WTC11 (cell line): ENCODE results near the gene CDSN. TPM values are rescaled to one million over a fixed set of nuclear protein-coding genes. Genes with fewer than 3 reads are reported as not detected.

Source experiments
- ATAC-seq: fragments of 200-7000 bp; cut with Tn5 transposase; 2 replicates; pipeline ENCODE4 v1.10.0; 2021; ENCODE audit warnings: mild to moderate bottlenecking, moderate library complexity
- CTCF ChIA-PET: fragments of 300-600 bp; sonication (Branson Sonifier 250); formaldehyde crosslinking; loops from one replicate; lab custom pipeline; 2021; ENCODE audit warnings: antibody characterized with exemption; lab: Charles Lee
- POLR2A ChIA-PET: fragments of 350-600 bp; sonication (Branson Sonifier 250); formaldehyde crosslinking; loops from one replicate; lab custom pipeline; 2021; ENCODE audit warnings: antibody characterized with exemption; lab: Charles Lee
- DNase-seq: peaks from one replicate; pipeline ENCODE4 v3.0.0; 2021; ENCODE audit warnings: low spot score
- H3K27ac Mint-ChIP-seq: 2 replicates; pipeline ENCODE4 v1.8.0; 2021; ENCODE audit warnings: mixed read lengths
- H3K27me3 Mint-ChIP-seq: 2 replicates; pipeline ENCODE4 v1.8.0; 2021; ENCODE audit warnings: low read depth, mild to moderate bottlenecking, moderate library complexity, mixed read lengths
- H3K36me3 Mint-ChIP-seq: 2 replicates; pipeline ENCODE4 v1.8.0; 2021; ENCODE audit warnings: mixed read lengths
- H3K4me1 Mint-ChIP-seq: 2 replicates; pipeline ENCODE4 v1.8.0; 2022; ENCODE audit warnings: mixed read lengths
- H3K4me3 Mint-ChIP-seq: 2 replicates; pipeline ENCODE4 v1.8.0; 2021; ENCODE audit warnings: mild to moderate bottlenecking, moderate library complexity, mixed read lengths
- H3K9me3 Mint-ChIP-seq: 2 replicates; pipeline ENCODE4 v1.8.0; 2021; ENCODE audit warnings: mixed read lengths
- ATF1 ChIP-seq: sonication (generic); formaldehyde crosslinking; IDR thresholded peaks from 2 replicates; pipeline ENCODE4 v1.8.1; 2023; ENCODE audit warnings: mild to moderate bottlenecking, moderate library complexity, missing genetic modification reagents
- ATF6 ChIP-seq: sonication (generic); formaldehyde crosslinking; IDR thresholded peaks from 2 replicates; pipeline ENCODE4 v1.8.1; 2023; ENCODE audit warnings: mild to moderate bottlenecking, missing genetic modification reagents
- CDX4 ChIP-seq: fragments of 250-450 bp; sonication (Bioruptor Pico); IDR thresholded peaks from 2 replicates; pipeline ENCODE4 v1.9.0; 2021; ENCODE audit warnings: moderate library complexity, mild to moderate bottlenecking, inconsistent platforms, borderline replicate concordance
- CREB1 ChIP-seq: sonication (generic); formaldehyde crosslinking; IDR thresholded peaks from 2 replicates; pipeline ENCODE4 v1.8.0; 2023; ENCODE audit warnings: mild to moderate bottlenecking, missing genetic modification reagents
- CTCF ChIP-seq: fragments of 200-600 bp; IDR thresholded peaks from 2 replicates; pipeline ENCODE4 v1.8.0; 2022; ENCODE audit warnings: antibody characterized with exemption
- ERG ChIP-seq: fragments of 250-450 bp; sonication (Bioruptor Pico); IDR thresholded peaks from 2 replicates; pipeline ENCODE4 v1.8.0; 2021; ENCODE audit warnings: mild to moderate bottlenecking
- ESRRA ChIP-seq: sonication (generic); formaldehyde crosslinking; IDR thresholded peaks from 2 replicates; pipeline ENCODE4 v1.8.1; 2022; ENCODE audit warnings: mild to moderate bottlenecking, missing genetic modification reagents, borderline replicate concordance
- GTF2I ChIP-seq: fragments of 250-450 bp; sonication (Bioruptor Pico); conservative IDR thresholded peaks from 2 replicates; pipeline ENCODE4 v1.4.0; 2021; ENCODE audit warnings: mild to moderate bottlenecking
- IRF2 ChIP-seq: sonication (generic); formaldehyde crosslinking; IDR thresholded peaks from 2 replicates; pipeline ENCODE4 v1.8.0; 2022; ENCODE audit warnings: low read depth, missing genetic modification reagents, borderline replicate concordance
- NR2C2 ChIP-seq: sonication (generic); formaldehyde crosslinking; IDR thresholded peaks from 2 replicates; pipeline ENCODE4 v1.8.0; 2022; ENCODE audit warnings: mild to moderate bottlenecking, missing genetic modification reagents
- PREB ChIP-seq: sonication (generic); formaldehyde crosslinking; IDR thresholded peaks from 2 replicates; pipeline ENCODE4 v1.8.1; 2022; ENCODE audit warnings: mild to moderate bottlenecking, missing genetic modification reagents, moderate library complexity, borderline replicate concordance
- RORB ChIP-seq: fragments of 250-450 bp; sonication (Bioruptor Pico); IDR thresholded peaks from 2 replicates; pipeline ENCODE4 v1.9.0; 2021; ENCODE audit warnings: mild to moderate bottlenecking
- SP1 ChIP-seq: sonication (generic); formaldehyde crosslinking; conservative IDR thresholded peaks from 2 replicates; pipeline ENCODE4 v1.8.1; 2022; ENCODE audit warnings: missing genetic modification reagents
- TEAD4 ChIP-seq: sonication (generic); formaldehyde crosslinking; IDR thresholded peaks from 2 replicates; pipeline ENCODE4 v1.8.0; 2022; ENCODE audit warnings: mild to moderate bottlenecking, missing genetic modification reagents
- USF2 ChIP-seq: sonication (generic); formaldehyde crosslinking; IDR thresholded peaks from 2 replicates; pipeline ENCODE4 v1.8.1; 2023; ENCODE audit warnings: mild to moderate bottlenecking, missing genetic modification reagents, moderate library complexity
- ZBTB43 ChIP-seq: sonication (generic); formaldehyde crosslinking; IDR thresholded peaks from 2 replicates; pipeline ENCODE4 v1.8.1; 2023; ENCODE audit warnings: mild to moderate bottlenecking, missing genetic modification reagents
- ZNF138 ChIP-seq: sonication (generic); formaldehyde crosslinking; conservative IDR thresholded peaks from 2 replicates; pipeline ENCODE4 v1.8.1; 2022; ENCODE audit warnings: mild to moderate bottlenecking, moderate library complexity, missing genetic modification reagents
- ZNF232 ChIP-seq: sonication (generic); formaldehyde crosslinking; IDR thresholded peaks from 2 replicates; pipeline ENCODE4 v1.8.0; 2022; ENCODE audit warnings: mild to moderate bottlenecking, missing genetic modification reagents
- ZNF396 ChIP-seq: fragments of 250-450 bp; sonication (Bioruptor Pico); IDR thresholded peaks from 2 replicates; pipeline ENCODE4 v1.8.0; 2021; ENCODE audit warnings: mild to moderate bottlenecking, moderate library complexity, borderline replicate concordance
- ZNF512 ChIP-seq: sonication (generic); formaldehyde crosslinking; IDR thresholded peaks from 2 replicates; pipeline ENCODE4 v1.8.1; 2022; ENCODE audit warnings: missing genetic modification reagents, borderline replicate concordance
- ZNF671 ChIP-seq: fragments of 250-450 bp; sonication (Bioruptor Pico); IDR thresholded peaks from 2 replicates; pipeline ENCODE4 v1.8.0; 2021; ENCODE audit warnings: mild to moderate bottlenecking
- total RNA-seq: library from RNA; stranded (reverse); gene quantifications from 3 replicates; pipeline ENCODE4 v1.2.3, GENCODE V29; 2021

The CDSN gene
- total RNA-seq, 1 experiment from 2014 or later = not detected

GRCh38 chr6:31092238-31092637, 28.0 kb downstream of the CDSN start:
- ATAC-seq (no peak), DNase-seq (no peak)
- no peak overlapping the region for H3K27ac Mint-ChIP-seq
- POLR2A ChIA-PET = no interaction called here
- CTCF ChIA-PET = interaction anchor here (0.8 to 2.6 kb wide), 3 partner anchors 9 to 420 kb away, joined by 3 to 12 read pairs (median 3); partner anchors contain the start of gene DHX16
- no peaks in the 10 kb centered on the region for H3K36me3 Mint-ChIP-seq
- TF ChIP-seq TEAD4 (CRISPR knock-in tag) = no peak
- no peak for TF ChIP-seq ATF6 (CRISPR knock-in tag)
- TF ChIP-seq GTF2I (CRISPR knock-in tag) = peak; percentile 59; the same call in 1 of the 2 replicates
- TF ChIP-seq RORB = no peak
- no peaks in the 10 kb centered on the region for H3K9me3 Mint-ChIP-seq
- H3K4me3 Mint-ChIP-seq = no peak overlapping the region
- H3K27me3 Mint-ChIP-seq = no peaks in the 10 kb centered on the region
- H3K4me1 Mint-ChIP-seq = peaks cover 21% of the 10 kb centered on the region

GRCh38 chr6:31091680-31092079, 28.6 kb downstream of the CDSN start:
- Mint-ChIP-seq H3K36me3 (no peaks in the 10 kb centered on the region), H3K9me3 (no peaks in the 10 kb centered on the region), H3K4me1 (peaks cover 27% of the 10 kb centered on the region), H3K4me3 (no peak overlapping the region), H3K27me3 (no peaks in the 10 kb centered on the region), H3K27ac (no peak overlapping the region)
- CTCF ChIA-PET = interaction anchor here (0.8 to 2.6 kb wide), 4 partner anchors 8 to 419 kb away, joined by 3 to 12 read pairs (median 4); partner anchors contain the start of genes DHX16 and PSORS1C1
- DNase-seq = no peak
- TF ChIP-seq ESRRA = no peak
- no peak for TF ChIP-seq PREB (CRISPR knock-in tag)
- TF ChIP-seq IRF2 = no peak
- TF ChIP-seq ZNF512 (CRISPR knock-in tag) = no peak
- TF ChIP-seq SP1 (CRISPR knock-in tag) = no peak
- no peak for TF ChIP-seq CTCF
- POLR2A ChIA-PET = no interaction called here
- ATAC-seq = no peak

GRCh38 chr6:31090973-31091364, 29.3 kb downstream of the CDSN start:
- ATAC-seq (no peak), DNase-seq (no peak)
- no peaks in the 10 kb centered on the region for H3K9me3 Mint-ChIP-seq
- no peaks in the 10 kb centered on the region for H3K27me3 Mint-ChIP-seq
- H3K4me3 Mint-ChIP-seq = no peak overlapping the region
- no peak overlapping the region; the same call in 1 of the 2 replicates for H3K27ac Mint-ChIP-seq
- peaks cover 22% of the 10 kb centered on the region for H3K4me1 Mint-ChIP-seq
- ChIA-PET POLR2A (no interaction called here), CTCF (interaction anchor here (0.9 to 2.6 kb wide), 4 partner anchors 11 to 102 kb away, joined by 3 to 12 read pairs (median 5); partner anchors contain the start of gene PSORS1C1)
- TF ChIP-seq ZNF232 (CRISPR knock-in tag) (no peak), USF2 (CRISPR knock-in tag) (no peak), ZNF671 (CRISPR knock-in tag) (no peak), ZBTB43 (no peak), CDX4 (no peak), ZNF396 (CRISPR knock-in tag) (no peak), ATF1 (CRISPR knock-in tag) (no peak), ZNF138 (CRISPR knock-in tag) (no peak), CREB1 (CRISPR knock-in tag) (no peak), TEAD4 (CRISPR knock-in tag) (no peak), NR2C2 (CRISPR knock-in tag) (no peak), ERG (no peak)
- no peaks in the 10 kb centered on the region for H3K36me3 Mint-ChIP-seq
